SK-N-SH (cell line): Measurements from ENCODE around the gene PPP4R3A. TPM values are rescaled to one million over a fixed set of nuclear protein-coding genes. Genes with fewer than 3 reads are reported as not detected.

ENCODE experiments used
- CTCF ChIA-PET: fragments of 300-600, 350-600 bp; formaldehyde crosslinking; extraction: SDS; loops from one replicate; lab custom pipeline; 2021; lab: Yijun Ruan, JAX
- POLR2A ChIA-PET: fragments of 350-600 bp; sonication (Branson Sonifier 250); formaldehyde crosslinking; extraction: SDS; loops from one replicate; lab custom pipeline; 2020; ENCODE audit warnings: antibody characterized with exemption, inconsistent platforms; lab: Yijun Ruan, JAX
- DNase-seq: peaks from one replicate; pipeline ENCODE4 v3.0.0; 2012
- H2AFZ ChIP-seq: fragments of 200-600 bp; sonication (generic); 2 replicates; pipeline ENCODE4 v1.8.1; 2016; ENCODE audit warnings: antibody characterized with exemption, mild to moderate bottlenecking, low read depth
- H3F3A ChIP-seq: fragments of 200-600 bp; sonication (generic); replicated peaks from 2 replicates; pipeline ENCODE3; 2016; ENCODE audit warnings: antibody characterized with exemption, mild to moderate bottlenecking; ENCODE audit not compliant: insufficient read depth
- H3K27ac ChIP-seq, 2 experiments: fragments of 200-500 bp in 1 of 2; fragments of 200-600 bp in 1 of 2; sonication (Bioruptor generic) in 1 of 2; sonication (generic), shearing (Covaris generic) in 1 of 2; 2 replicates each; pipeline versions ENCODE4 v1.5.1 to v1.6.1; 2014 to 2016; ENCODE audit warnings: low read depth in 2 of 2, inconsistent platforms in 1 of 2, low read length in 1 of 2, mild to moderate bottlenecking in 1 of 2, mixed read lengths in 1 of 2
- H3K27me3 ChIP-seq: fragments of 200-600 bp; sonication (generic), shearing (Covaris generic); 2 replicates; pipeline ENCODE4 v1.6.1; 2016; ENCODE audit warnings: mixed run types; ENCODE audit not compliant: insufficient read depth
- H3K36me3 ChIP-seq, 2 experiments: fragments of 200-500 bp in 1 of 2; fragments of 200-600 bp in 1 of 2; sonication (Bioruptor generic) in 1 of 2; sonication (generic) in 1 of 2; replicated peaks in 1 of 2; 2 replicates each; pipeline versions ENCODE3 to v1.5.1; 2014 to 2016; ENCODE audit warnings: low read length in 1 of 2, mild to moderate bottlenecking in 1 of 2; ENCODE audit not compliant: insufficient read depth in 2 of 2, control insufficient read depth in 1 of 2
- H3K4me1 ChIP-seq, 2 experiments: fragments of 200-500 bp in 1 of 2; fragments of 200-600 bp in 1 of 2; sonication (Bioruptor generic) in 1 of 2; sonication (generic), shearing (Covaris generic) in 1 of 2; 2 replicates each; pipeline versions ENCODE4 v1.5.1 to v1.6.1; 2014 to 2016; ENCODE audit warnings: low read depth in 1 of 2, low read length in 1 of 2, mixed run types in 1 of 2; ENCODE audit not compliant: insufficient read depth in 2 of 2, control insufficient read depth in 1 of 2
- H3K4me2 ChIP-seq: fragments of 200-600 bp; sonication (generic), shearing (Covaris generic); 2 replicates; pipeline ENCODE4 v1.6.1; 2017; ENCODE audit warnings: mixed run types
- H3K4me3 ChIP-seq, 2 experiments: fragments of 200-500 bp in 1 of 2; fragments of 200-600 bp in 1 of 2; sonication (Bioruptor generic) in 1 of 2; sonication (generic), shearing (Covaris generic) in 1 of 2; 2 replicates each; pipeline versions ENCODE4 v1.5.1 to v1.8.1; 2014 to 2016; ENCODE audit warnings: low read depth in 2 of 2, inconsistent platforms in 1 of 2, low read length in 1 of 2, mild to moderate bottlenecking in 1 of 2, mixed read lengths in 1 of 2, moderate library complexity in 1 of 2
- H3K79me2 ChIP-seq: fragments of 200-600 bp; sonication (generic); 2 replicates; pipeline ENCODE4 v1.8.1; 2017; ENCODE audit warnings: mild to moderate bottlenecking; ENCODE audit not compliant: insufficient read depth
- H3K9ac ChIP-seq: fragments of 200-600 bp; sonication (generic); 2 replicates; pipeline ENCODE4 v1.6.1; 2017; ENCODE audit warnings: mixed run types
- H3K9me2 ChIP-seq: fragments of 200-600 bp; sonication (generic); 2 replicates; pipeline ENCODE4 v1.6.1; 2017; ENCODE audit warnings: mixed run types
- H3K9me3 ChIP-seq: fragments of 200-600 bp; sonication (generic); 2 replicates; pipeline ENCODE4 v1.6.1; 2017; ENCODE audit warnings: mixed run types, mild to moderate bottlenecking, moderate library complexity
- H4K20me1 ChIP-seq: fragments of 200-600 bp; sonication (generic); 2 replicates; pipeline ENCODE4 v1.6.1; 2017; ENCODE audit warnings: mild to moderate bottlenecking, mixed run types; ENCODE audit not compliant: insufficient read depth
- CHD2 ChIP-seq: fragments of 150-350 bp; IDR thresholded peaks from 2 replicates; pipeline ENCODE4 v1.6.1; 2018; ENCODE audit warnings: low read length; ENCODE audit not compliant: partially characterized antibody
- FOSL2 ChIP-seq: IDR thresholded peaks from 2 replicates; pipeline ENCODE4 v1.4.0; 2012; ENCODE audit warnings: low read depth, mild to moderate bottlenecking, moderate library complexity, borderline replicate concordance
- FOXJ3 ChIP-seq: sonication (generic); formaldehyde crosslinking; IDR thresholded peaks from 2 replicates; pipeline ENCODE4 v1.5.1; 2020; ENCODE audit warnings: mild to moderate bottlenecking, missing genetic modification reagents
- GABPA ChIP-seq: IDR thresholded peaks from 2 replicates; pipeline ENCODE4 v1.4.0; 2012; ENCODE audit warnings: low read depth, mild to moderate bottlenecking
- GATA2 ChIP-seq: sonication (generic); formaldehyde crosslinking; IDR thresholded peaks from 2 replicates; pipeline ENCODE4 v1.5.0; 2020; ENCODE audit warnings: mild to moderate bottlenecking, missing genetic modification reagents
- IRF3 ChIP-seq: fragments of 150-350 bp; IDR thresholded peaks from 2 replicates; pipeline ENCODE4 v1.6.1; 2016; ENCODE audit warnings: mild to moderate bottlenecking, low read depth, low read length
- MEF2A ChIP-seq: IDR thresholded peaks from 2 replicates; pipeline ENCODE4 v1.4.0; 2012; ENCODE audit warnings: low read depth, borderline replicate concordance
- MXI1 ChIP-seq: IDR thresholded peaks from 2 replicates; pipeline ENCODE4 v1.6.1; 2012; ENCODE audit warnings: mild to moderate bottlenecking, low read depth, low read length, improper control_type of control experiment
- NRF1 ChIP-seq: IDR thresholded peaks from 2 replicates; pipeline ENCODE4 v1.6.1; 2012; ENCODE audit warnings: low read depth, mild to moderate bottlenecking, low read length
- POLR2AphosphoS5 ChIP-seq: IDR thresholded peaks from 2 replicates; pipeline ENCODE4 v1.6.1; 2012; ENCODE audit warnings: low read depth, low read length
- RAD21 ChIP-seq: IDR thresholded peaks from 2 replicates; pipeline ENCODE4 v1.6.1; 2012; ENCODE audit warnings: mild to moderate bottlenecking, low read length
- REST ChIP-seq: IDR thresholded peaks from 2 replicates; pipeline ENCODE4 v1.6.1; 2012; ENCODE audit warnings: mild to moderate bottlenecking, low read depth, low read length, moderate library complexity
- RFX5 ChIP-seq: IDR thresholded peaks from 2 replicates; pipeline ENCODE4 v1.6.1; 2012; ENCODE audit warnings: mild to moderate bottlenecking, improper control_type of control experiment, low read length
- RXRA ChIP-seq: IDR thresholded peaks from 2 replicates; pipeline ENCODE4 v1.4.0; 2012; ENCODE audit warnings: low read depth, mild to moderate bottlenecking, borderline replicate concordance
- TCF12 ChIP-seq: IDR thresholded peaks from 2 replicates; pipeline ENCODE4 v1.4.0; 2012
- TEAD4 ChIP-seq: IDR thresholded peaks from 2 replicates; pipeline ENCODE4 v1.4.0; 2012; ENCODE audit warnings: mild to moderate bottlenecking, borderline replicate concordance; ENCODE audit not compliant: insufficient read depth
- YY1 ChIP-seq: IDR thresholded peaks from 2 replicates; pipeline ENCODE4 v1.4.0; 2012; ENCODE audit warnings: low read depth, mild to moderate bottlenecking
- ZBTB33 ChIP-seq: IDR thresholded peaks from 2 replicates; pipeline ENCODE4 v1.4.0; 2012; ENCODE audit warnings: low read depth, borderline replicate concordance
- WGBS: methylation state at CpG from one replicate; pipeline ENCODE4 v1.1.6; 2017; ENCODE audit warnings: low lambda C conversion rate; 5-methylcytosine and 5-hydroxymethylcytosine counted together
- polyA plus RNA-seq, 3 experiments: library from polyadenylated mRNA; depleted of rRNA; stranded (reverse); fragments of >200 nt; gene quantifications; 2 replicates each; pipeline ENCODE4 v1.2.3, GENCODE V29; 2012
- TF ChIP-seq, protein P1 (sequence below): IDR thresholded peaks from 2 replicates; pipeline ENCODE4 v1.4.0; 2012; ENCODE audit warnings: low read depth
- TF ChIP-seq, protein P2 (sequence below): IDR thresholded peaks from 2 replicates; pipeline ENCODE4 v1.4.0; 2012; ENCODE audit warnings: low read depth, borderline replicate concordance

PPP4R3A gene
- polyA plus RNA-seq, 1 of the 3 experiments (the other 2 are of a cell fraction), result 34.9 TPM

DNA sequence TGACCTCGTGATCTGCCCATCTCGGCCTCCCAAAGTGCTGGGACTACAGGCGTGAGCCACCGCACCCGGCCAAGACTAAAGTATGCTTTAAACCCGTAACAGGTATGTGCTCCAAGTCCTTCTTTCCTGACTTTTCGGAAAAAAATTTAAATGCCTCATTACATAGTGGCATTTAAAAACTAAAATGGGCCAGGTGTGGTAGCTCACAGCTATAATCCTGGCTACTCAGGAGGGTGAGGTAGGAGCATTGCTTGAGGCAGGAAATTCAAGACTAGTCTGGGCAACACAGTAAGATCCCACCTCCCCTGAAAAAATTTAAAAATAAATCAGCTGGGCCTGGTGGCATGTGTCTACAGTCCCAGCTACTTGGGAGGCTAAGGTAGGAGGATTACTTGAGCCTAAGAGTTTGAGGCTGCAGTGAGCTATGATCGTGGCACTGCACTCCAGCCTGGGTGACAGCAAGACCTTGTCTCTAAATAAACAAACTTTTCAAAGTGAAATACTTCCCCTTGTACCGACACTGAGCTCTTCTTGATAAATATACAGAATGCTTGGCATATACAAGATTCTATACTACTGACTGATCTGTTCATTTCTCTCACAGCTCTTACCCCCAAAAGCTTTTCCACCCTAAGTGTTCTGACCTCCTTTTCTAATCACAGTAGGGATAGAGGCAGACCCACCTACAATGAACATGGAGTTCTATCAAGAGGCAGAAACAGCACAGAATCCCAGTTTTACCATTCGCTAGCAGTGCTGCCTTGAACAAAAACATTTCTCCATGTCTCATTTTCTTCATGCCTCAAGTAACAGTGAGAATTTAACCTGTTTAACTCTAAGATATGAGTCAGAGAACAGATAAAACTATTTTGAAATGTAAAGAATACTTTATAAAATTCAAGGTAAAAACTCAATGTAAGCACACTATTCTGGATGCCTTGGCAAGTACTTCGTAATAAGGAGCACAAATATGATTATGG lies 7.9 kb downstream of the PPP4R3A start:
- CTCF ChIA-PET, result interaction anchor here (1.2 kb wide), 1 partner anchor 409 kb away, joined by 3 read pairs; no protein-coding TSS in a partner anchor
- 94% methylated on average over 11 of the region's 11 CpGs for WGBS
- DNase-seq, result no peak
- no peaks in the 10 kb centered on the region; a peak in 1 of 4 replicates for H3K4me1 ChIP-seq
- no peaks in the 10 kb centered on the region for H3K9me3 ChIP-seq
- no peak overlapping the region for H3K4me3 ChIP-seq
- no peaks in the 10 kb centered on the region for H3K9me2 ChIP-seq
- TF ChIP-seq RXRA (no peak), YY1 (no peak), IRF3 (no peak), MXI1 (no peak), REST (no peak), GABPA (no peak), MEF2A (no peak), RFX5 (no peak), NRF1 (no peak), FOSL2 (no peak), RAD21 (no peak), TCF12 (no peak), ZBTB33 (no peak), CHD2 (no peak), POLR2AphosphoS5 (no peak), FOXJ3 (CRISPR knock-in tag) (no peak), TEAD4 (no peak), GATA2 (CRISPR knock-in tag) (no peak)
- TF ChIP-seq, protein P1, sequence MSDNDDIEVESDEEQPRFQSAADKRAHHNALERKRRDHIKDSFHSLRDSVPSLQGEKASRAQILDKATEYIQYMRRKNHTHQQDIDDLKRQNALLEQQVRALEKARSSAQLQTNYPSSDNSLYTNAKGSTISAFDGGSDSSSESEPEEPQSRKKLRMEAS, result no peak
- TF ChIP-seq, protein P2, sequence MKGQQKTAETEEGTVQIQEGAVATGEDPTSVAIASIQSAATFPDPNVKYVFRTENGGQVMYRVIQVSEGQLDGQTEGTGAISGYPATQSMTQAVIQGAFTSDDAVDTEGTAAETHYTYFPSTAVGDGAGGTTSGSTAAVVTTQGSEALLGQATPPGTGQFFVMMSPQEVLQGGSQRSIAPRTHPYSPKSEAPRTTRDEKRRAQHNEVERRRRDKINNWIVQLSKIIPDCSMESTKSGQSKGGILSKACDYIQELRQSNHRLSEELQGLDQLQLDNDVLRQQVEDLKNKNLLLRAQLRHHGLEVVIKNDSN, result no peak
- no peaks in the 10 kb centered on the region for H3K27me3 ChIP-seq
- H2AFZ ChIP-seq, result no peak overlapping the region
- H3K4me2 ChIP-seq, result no peak overlapping the region
- H3K79me2 ChIP-seq, result peaks cover 100% of the 10 kb centered on the region
- peaks cover 6 to 40% of the 10 kb centered on the region in 2 experiments for H3K36me3 ChIP-seq
- H3K9ac ChIP-seq, result no peak overlapping the region
- peaks cover 98% of the 10 kb centered on the region for H4K20me1 ChIP-seq
- POLR2A ChIA-PET, result interaction anchor here (0.6 to 1.1 kb wide), 2 partner anchors 11 to 15 kb away, joined by 4 read pairs; no protein-coding TSS in a partner anchor
- H3F3A ChIP-seq, result no peaks in the 10 kb centered on the region
- H3K27ac ChIP-seq, result no peak overlapping the region
